Activated CD8-positive, alpha-beta T cell treated with anti-CD3 and anti-CD28 coated beads for 36 hours (primary cell): ENCODE results near the gene ZNF620. TPM values are rescaled to one million over a fixed set of nuclear protein-coding genes. Genes with fewer than 3 reads are reported as not detected.

ENCODE experiments used
- ATAC-seq: fragments of 200-7000 bp; cut with Tn5 transposase; one replicate; pipeline ENCODE4 v1.10.0; 2021; ENCODE audit warnings: mild to moderate bottlenecking, moderate library complexity
- CTCF ChIA-PET: fragments of 350-600 bp; sonication (Branson Sonifier 250); formaldehyde crosslinking; loops from one replicate; lab custom pipeline; 2021; ENCODE audit warnings: antibody characterized with exemption; lab: Charles Lee
- POLR2A ChIA-PET: fragments of 350-600 bp; sonication (Branson Sonifier 250); formaldehyde crosslinking; loops from one replicate; lab custom pipeline; 2021; ENCODE audit warnings: antibody characterized with exemption; lab: Charles Lee
- DNase-seq: peaks from one replicate; pipeline ENCODE4 v3.0.0-alpha.2; 2020
- H3K27ac Mint-ChIP-seq: one replicate; pipeline ENCODE4 v1.8.0; 2021; ENCODE audit warnings: mild to moderate bottlenecking, mixed read lengths
- H3K27me3 Mint-ChIP-seq: one replicate; pipeline ENCODE4 v1.8.0; 2021; ENCODE audit warnings: mixed read lengths
- H3K36me3 Mint-ChIP-seq: one replicate; pipeline ENCODE4 v1.8.0; 2021; ENCODE audit warnings: low read depth, mixed read lengths
- H3K4me1 Mint-ChIP-seq: one replicate; pipeline ENCODE4 v1.8.0; 2021; ENCODE audit warnings: low read depth, mixed read lengths
- H3K4me3 Mint-ChIP-seq: one replicate; pipeline ENCODE4 v1.8.0; 2021; ENCODE audit warnings: mild to moderate bottlenecking, moderate library complexity, mixed read lengths
- H3K9me3 Mint-ChIP-seq: one replicate; pipeline ENCODE4 v1.8.0; 2021; ENCODE audit warnings: mixed read lengths
- CTCF ChIP-seq: fragments of 200-600 bp; IDR thresholded peaks from one replicate; pipeline ENCODE4 v1.8.0; 2022; ENCODE audit warnings: antibody characterized with exemption, mild to moderate bottlenecking
- intact Hi-C: fragments of 100-400 bp; cut with micrococcal nuclease; formaldehyde crosslinking; loops from one replicate; pipeline ENCODE4 v1.10.0; 2022
- total RNA-seq, 2 experiments: library from RNA; stranded (reverse); gene quantifications; one replicate each; pipeline ENCODE4 v1.2.3, GENCODE V29; 2021

ZNF620 gene
- total RNA-seq, 2 experiments from 2014 or later, result 2.5 to 3.6 TPM

DNA sequence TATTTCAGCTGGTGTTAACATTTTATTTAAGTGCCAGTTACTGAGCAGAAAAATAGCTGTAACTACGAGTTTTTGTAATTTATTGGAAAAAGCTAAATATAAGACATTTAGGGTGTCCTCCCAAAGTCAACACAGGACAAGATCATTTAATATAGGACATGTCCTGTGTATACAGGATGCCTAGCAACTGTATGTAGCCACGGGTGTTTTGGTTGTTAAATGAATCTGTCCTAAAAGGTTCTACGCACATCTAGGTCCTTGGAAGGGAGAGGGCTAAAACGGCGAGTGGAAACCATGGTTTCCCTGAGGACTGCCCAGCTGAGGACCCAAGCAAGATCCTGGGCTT is 18.4 kb downstream of the ZNF620 start:
- no peak for TF ChIP-seq CTCF
- ChIA-PET POLR2A (interaction anchor here (0.7 to 1.8 kb wide), 9 partner anchors 10 to 72 kb away, joined by 3 to 11 read pairs (median 4); partner anchors contain the start of genes RPL14, ZNF619 and ZNF620), CTCF (interaction anchor here (0.8 to 2.0 kb wide), 4 partner anchors 19 to 333 kb away, joined by 3 to 6 read pairs (median 4); no protein-coding TSS in a partner anchor)
- Mint-ChIP-seq H3K36me3 (peaks cover 25% of the 10 kb centered on the region), H3K27me3 (no peaks in the 10 kb centered on the region), H3K4me1 (peaks cover 23% of the 10 kb centered on the region), H3K9me3 (no peaks in the 10 kb centered on the region), H3K4me3 (peak overlapping the region; percentile 90), H3K27ac (peak overlapping the region; percentile 91)
- intact Hi-C loops, result no loop called here
- DNase-seq (no peak), ATAC-seq (no peak)

GRCh38 chr3:40524568-40525285 is 18.9 kb downstream of the ZNF620 start, which contains the start of gene ZNF621:
Gene ZNF621, plus strand, starts transcription at chr3:40524960. Its CDS starts 881 bp downstream, at chr3:40525841.
- intact Hi-C loops, result no loop called here
- Mint-ChIP-seq H3K36me3 (peaks cover 25% of the 10 kb centered on the region), H3K4me1 (peaks cover 23% of the 10 kb centered on the region), H3K9me3 (no peaks in the 10 kb centered on the region), H3K27ac (peak within 1 kb of the TSS; percentile 91), H3K4me3 (peak within 1 kb of the TSS; percentile 90), H3K27me3 (no peaks in the 10 kb centered on the region)
- ATAC-seq (peak; percentile 99), DNase-seq (peak; percentile 88)
- no peak for TF ChIP-seq CTCF
- CTCF ChIA-PET, result interaction anchor here (0.8 to 2.0 kb wide), 3 partner anchors 20 to 81 kb away, joined by 3 to 6 read pairs (median 4); no protein-coding TSS in a partner anchor
- POLR2A ChIA-PET, result interaction anchor here (0.7 to 1.8 kb wide), 9 partner anchors 9 to 675 kb away, joined by 3 to 11 read pairs (median 4); partner anchors contain the start of genes CTNNB1, RPL14, ZNF619 and ZNF620

- CTCF ChIA-PET, result no interaction called here
- intact Hi-C loops, result no loop called here
- H3K36me3 Mint-ChIP-seq, result peaks cover 61% of the 10 kb centered on the region
- no peaks in the 10 kb centered on the region for H3K27me3 Mint-ChIP-seq
- H3K4me1 Mint-ChIP-seq, result peaks cover 23% of the 10 kb centered on the region
- H3K9me3 Mint-ChIP-seq, result peaks cover 9% of the 10 kb centered on the region
- no peak for DNase-seq
- no peak overlapping the region for H3K4me3 Mint-ChIP-seq
- POLR2A ChIA-PET, result no interaction called here
- H3K27ac Mint-ChIP-seq, result no peak overlapping the region
- no peak for ATAC-seq
- TF ChIP-seq CTCF, result no peak
Measured at GRCh38 chr3:40528426-40528825, 22.6 kb downstream of the ZNF620 start.

GRCh38 chr3:40532252-40532651 is 26.4 kb downstream of the ZNF620 start:
- intact Hi-C loops, result no loop called here
- TF ChIP-seq CTCF, result no peak
- DNase-seq (no peak), ATAC-seq (no peak)
- Mint-ChIP-seq H3K4me3 (no peak overlapping the region), H3K4me1 (peaks cover 7% of the 10 kb centered on the region), H3K36me3 (peaks cover 79% of the 10 kb centered on the region), H3K27ac (no peak overlapping the region), H3K9me3 (peaks cover 10% of the 10 kb centered on the region), H3K27me3 (no peaks in the 10 kb centered on the region)
- ChIA-PET POLR2A (no interaction called here), CTCF (no interaction called here)

GRCh38 chr3:40534283-40534682 is 28.4 kb downstream of the ZNF620 start:
- ATAC-seq, result no peak
- Mint-ChIP-seq H3K36me3 (peaks cover 81% of the 10 kb centered on the region), H3K4me3 (no peak overlapping the region), H3K27me3 (no peaks in the 10 kb centered on the region), H3K27ac (no peak overlapping the region), H3K9me3 (peaks cover 24% of the 10 kb centered on the region), H3K4me1 (no peaks in the 10 kb centered on the region)
- POLR2A ChIA-PET, result interaction anchor here (1.2 kb wide), 1 partner anchor 10 kb away, joined by 4 read pairs; the partner anchor contains the start of gene ZNF621
- TF ChIP-seq CTCF, result no peak
- CTCF ChIA-PET, result no interaction called here
- intact Hi-C loops, result no loop called here
- no peak for DNase-seq
